H1 (cell line): ENCODE results near the gene PKP1. TPM values are rescaled to one million over a fixed set of nuclear protein-coding genes. Genes with fewer than 3 reads are reported as not detected.

ENCODE experiments used
- CTCF ChIA-PET: fragments of 300-600 bp; sonication (Branson Sonifier 250); formaldehyde crosslinking; loops from one replicate; lab custom pipeline; 2021; ENCODE audit not compliant: partially characterized antibody; lab: Charles Lee
- POLR2A ChIA-PET: fragments of 300-600 bp; sonication (Branson Sonifier 250); formaldehyde crosslinking; loops from one replicate; lab custom pipeline; 2021; ENCODE audit warnings: inconsistent platforms; ENCODE audit not compliant: partially characterized antibody; lab: Charles Lee
- DNase-seq, 2 experiments: peaks; one replicate each; pipeline versions ENCODE4 v3.0.0 to v3.0.0-alpha.2; 2010 to 2022; ENCODE audit warnings: low spot score in 2 of 2, low read depth in 1 of 2, mixed read lengths in 1 of 2
- FAIRE-seq: peaks from 2 replicates; lab custom pipeline; 2011; peaks lifted over from hg19 to GRCh38; lab: Jason Lieb, UNC
- H2AFZ ChIP-seq: 2 replicates; pipeline ENCODE4 v1.8.1; 2012; ENCODE audit warnings: low read length, inconsistent platforms
- H2AK5ac ChIP-seq: 2 replicates; pipeline ENCODE4 v1.6.1; 2013; ENCODE audit warnings: low read depth, low read length
- H2BK120ac ChIP-seq: replicated peaks from 2 replicates; pipeline ENCODE3; 2013; ENCODE audit warnings: low read depth, low read length, inconsistent platforms
- H2BK12ac ChIP-seq: 2 replicates; pipeline ENCODE4 v1.6.1; 2013; ENCODE audit warnings: low read depth, low read length
- H2BK15ac ChIP-seq: 2 replicates; pipeline ENCODE4 v1.6.1; 2013; ENCODE audit warnings: low read length
- H2BK20ac ChIP-seq: 2 replicates; pipeline ENCODE4 v1.6.1; 2013; ENCODE audit warnings: low read length
- H2BK5ac ChIP-seq: 2 replicates; pipeline ENCODE4 v1.6.1; 2013; ENCODE audit warnings: low read depth, low read length
- H3K14ac ChIP-seq: 2 replicates; pipeline ENCODE4 v1.6.1; 2013; ENCODE audit warnings: inconsistent platforms; ENCODE audit not compliant: insufficient read length
- H3K18ac ChIP-seq: 2 replicates; pipeline ENCODE4 v1.6.1; 2013; ENCODE audit warnings: low read length; ENCODE audit errors: extremely low read depth
- H3K23ac ChIP-seq: 2 replicates; pipeline ENCODE4 v1.6.1; 2013; ENCODE audit warnings: inconsistent platforms; ENCODE audit not compliant: insufficient read length
- H3K23me2 ChIP-seq: 2 replicates; pipeline ENCODE4 v1.6.1; 2013; ENCODE audit warnings: low read depth, low read length
- H3K27ac ChIP-seq: 2 replicates; pipeline ENCODE4 v1.6.1; 2011; ENCODE audit warnings: low read depth, low read length, inconsistent platforms
- H3K27me3 ChIP-seq, 4 experiments: replicated peaks in 1 of 4; 1 replicate in 1 of 4; 2 replicates in 3 of 4; pipeline versions ENCODE4 v1.6.1 to v1.8.1; 2011 to 2013; ENCODE audit warnings: low read length in 3 of 4, mild to moderate bottlenecking in 3 of 4, inconsistent platforms in 2 of 4, mixed read lengths in 2 of 4, moderate library complexity in 1 of 4; ENCODE audit not compliant: control insufficient read depth in 3 of 4, insufficient read depth in 3 of 4; ENCODE audit errors: extremely low read depth in 1 of 4
- H3K36me3 ChIP-seq, 4 experiments: 2 replicates each; pipeline versions ENCODE4 v1.6.1 to v1.8.1; 2011 to 2013; ENCODE audit warnings: mild to moderate bottlenecking in 4 of 4, low read length in 3 of 4, moderate library complexity in 2 of 4, control low read depth in 1 of 4, inconsistent platforms in 1 of 4; ENCODE audit not compliant: insufficient read depth in 4 of 4, control insufficient read depth in 2 of 4
- H3K4ac ChIP-seq: replicated peaks from 2 replicates; pipeline ENCODE3; 2013; ENCODE audit warnings: low read length, low read depth, mixed read lengths, inconsistent platforms; ENCODE audit not compliant: insufficient read length
- H3K4me1 ChIP-seq, 4 experiments: replicated peaks in 1 of 4; 1 replicate in 1 of 4; 2 replicates in 3 of 4; pipeline versions ENCODE4 v1.6.1 to v1.8.1; 2011 to 2013; ENCODE audit warnings: low read length in 3 of 4, inconsistent platforms in 2 of 4, mixed read lengths in 1 of 4; ENCODE audit not compliant: insufficient read depth in 4 of 4, control insufficient read depth in 3 of 4
- H3K4me2 ChIP-seq, 2 experiments: 2 replicates each; pipeline versions ENCODE4 v1.6.1 to v1.8.1; 2011 to 2013; ENCODE audit warnings: low read depth in 2 of 2, low read length in 2 of 2, control low read depth in 1 of 2, inconsistent platforms in 1 of 2, mild to moderate bottlenecking in 1 of 2; ENCODE audit not compliant: insufficient read depth in 1 of 2
- H3K4me3 ChIP-seq, 4 experiments: fragments of 200-600, 300-600 bp in 1 of 4; sonication (generic), shearing (Covaris generic), sonication (Bioruptor Twin) in 1 of 4; 2 replicates each; pipeline versions ENCODE4 v1.5.1 to v1.8.1; 2011 to 2016; ENCODE audit warnings: low read length in 4 of 4, low read depth in 3 of 4, control low read depth in 2 of 4, inconsistent platforms in 2 of 4, mild to moderate bottlenecking in 2 of 4, mixed read lengths in 1 of 4, moderate library complexity in 1 of 4; ENCODE audit not compliant: insufficient read depth in 2 of 4; ENCODE audit errors: extremely low read depth in 1 of 4
- H3K56ac ChIP-seq: replicated peaks from 2 replicates; pipeline ENCODE3; 2013; ENCODE audit warnings: low read depth, mild to moderate bottlenecking, mixed read lengths, low read length, inconsistent platforms; ENCODE audit not compliant: insufficient read length
- H3K79me1 ChIP-seq: 2 replicates; pipeline ENCODE4 v1.6.1; 2013; ENCODE audit warnings: low read depth, low read length, control low read depth
- H3K79me2 ChIP-seq, 2 experiments: 2 replicates each; pipeline versions ENCODE4 v1.6.1 to v1.8.1; 2012 to 2013; ENCODE audit warnings: low read length in 2 of 2, mild to moderate bottlenecking in 2 of 2, inconsistent platforms in 1 of 2; ENCODE audit not compliant: insufficient read depth in 2 of 2, control insufficient read depth in 1 of 2
- H3K9ac ChIP-seq, 4 experiments: replicated peaks in 1 of 4; 1 replicate in 1 of 4; 2 replicates in 3 of 4; pipeline versions ENCODE4 v1.6.1 to v1.8.1; 2011 to 2013; ENCODE audit warnings: low read depth in 3 of 4, low read length in 3 of 4, control low read depth in 2 of 4, mild to moderate bottlenecking in 2 of 4, moderate library complexity in 2 of 4, inconsistent platforms in 1 of 4; ENCODE audit errors: extremely low read depth in 1 of 4
- H3K9me3 ChIP-seq, 2 experiments: 2 replicates each; pipeline versions ENCODE4 v1.6.1 to v1.8.1; 2012 to 2013; ENCODE audit warnings: mild to moderate bottlenecking in 2 of 2, moderate library complexity in 2 of 2, control low read depth in 1 of 2, inconsistent platforms in 1 of 2, low read depth in 1 of 2, low read length in 1 of 2, mixed read lengths in 1 of 2; ENCODE audit not compliant: insufficient read depth in 2 of 2
- H4K20me1 ChIP-seq, 2 experiments: replicated peaks in 1 of 2; 2 replicates each; pipeline versions ENCODE3 to v1.8.1; 2011 to 2013; ENCODE audit warnings: inconsistent platforms in 2 of 2, low read length in 2 of 2, mild to moderate bottlenecking in 1 of 2; ENCODE audit not compliant: insufficient read depth in 2 of 2, control insufficient read depth in 1 of 2
- H4K5ac ChIP-seq: 2 replicates; pipeline ENCODE4 v1.6.1; 2013; ENCODE audit warnings: low read length, low read depth, mixed read lengths, inconsistent platforms; ENCODE audit not compliant: insufficient read length
- H4K8ac ChIP-seq: 2 replicates; pipeline ENCODE4 v1.8.0; 2013; ENCODE audit warnings: mild to moderate bottlenecking, moderate library complexity, low read length, inconsistent platforms; ENCODE audit not compliant: insufficient read depth; ENCODE audit errors: extremely low read depth
- H4K91ac ChIP-seq: replicated peaks from 2 replicates; pipeline ENCODE3; 2013; ENCODE audit warnings: low read length, mixed read lengths, inconsistent platforms; ENCODE audit not compliant: insufficient read length
- CEBPB ChIP-seq: IDR thresholded peaks from 2 replicates; pipeline ENCODE4 v1.6.1; 2012; ENCODE audit warnings: low read depth, low read length
- CHD2 ChIP-seq: IDR thresholded peaks from 2 replicates; pipeline ENCODE4 v1.6.1; 2012; ENCODE audit warnings: low read length, improper control_type of control experiment
- EZH2 ChIP-seq: fragments of 200-600 bp; sonication (generic); IDR thresholded peaks from 2 replicates; pipeline ENCODE4 v1.7.1; 2012; ENCODE audit warnings: low read depth, mild to moderate bottlenecking, moderate library complexity, low read length, inconsistent platforms; ENCODE audit not compliant: severe bottlenecking
- FOSL1 ChIP-seq: IDR thresholded peaks from 2 replicates; pipeline ENCODE4 v1.6.1; 2011; ENCODE audit warnings: mild to moderate bottlenecking, low read depth, low read length, moderate library complexity; ENCODE audit not compliant: insufficient read depth
- KDM1A ChIP-seq: fragments of 200-600, 300-600 bp; sonication (generic); IDR thresholded peaks from 2 replicates; pipeline ENCODE4 v1.7.1; 2016; ENCODE audit warnings: mild to moderate bottlenecking, low read length, borderline replicate concordance
- RNF2 ChIP-seq: fragments of 200-900, 300-1000 bp; sonication (generic); IDR thresholded peaks from 2 replicates; pipeline ENCODE4 v1.7.1; 2016; ENCODE audit warnings: borderline replicate concordance, low read depth, mild to moderate bottlenecking, antibody characterized with exemption, low read length; ENCODE audit not compliant: poor library complexity, severe bottlenecking; ENCODE audit errors: missing control alignments
- RXRA ChIP-seq: IDR thresholded peaks from 2 replicates; pipeline ENCODE4 v1.6.1; 2011; ENCODE audit warnings: low read depth, mild to moderate bottlenecking, low read length, moderate library complexity; ENCODE audit not compliant: insufficient read depth
- WGBS, 2 experiments: shearing (Covaris generic) in 1 of 2; methylation state at CpG; one replicate each; pipeline versions ENCODE4 v1.1.6 to v1.1.7; 2013 to 2015; ENCODE audit warnings: low lambda C conversion rate in 2 of 2, mixed read lengths in 2 of 2, inconsistent platforms in 1 of 2, low coverage in 1 of 2, missing lambda C conversion rate in 1 of 2; ENCODE audit not compliant: insufficient replicate concordance in 2 of 2, insufficient coverage in 1 of 2, insufficient read length in 1 of 2; ENCODE audit errors: extremely low coverage in 1 of 2, missing lambda C conversion rate in 1 of 2; 5-methylcytosine and 5-hydroxymethylcytosine counted together
- polyA plus RNA-seq, 7 experiments: library from polyadenylated mRNA; depleted of rRNA in 3 of 7; stranded (reverse) in 5 of 7; unstranded in 2 of 7; fragments of >200 nt in 5 of 7; fragments of 200-250 nt in 2 of 7; gene quantifications; 1 replicate in 5 of 7; 2 replicates in 1 of 7; 4 replicates in 1 of 7; pipeline versions ENCODE4 v1.2.1 to v1.2.3, GENCODE V29; 2011 to 2013; ENCODE audit warnings: missing spikeins in 2 of 7, mixed read lengths in 2 of 7
- total RNA-seq: library from RNA; stranded (reverse); fragmentation: NEBNext Ultra II Directional; extraction: Animal tissue kit (Norgen Biotek cat#: 25700); gene quantifications from 2 replicates; pipeline ENCODE4 v1.2.1, GENCODE V29; 2021

Gene PKP1
- total and polyA plus RNA-seq, 2 of the 8 experiments (the other 6 are each of a cell fraction or from before 2014, with no cell fraction given), result 0.21 to 0.95 TPM

DNA sequence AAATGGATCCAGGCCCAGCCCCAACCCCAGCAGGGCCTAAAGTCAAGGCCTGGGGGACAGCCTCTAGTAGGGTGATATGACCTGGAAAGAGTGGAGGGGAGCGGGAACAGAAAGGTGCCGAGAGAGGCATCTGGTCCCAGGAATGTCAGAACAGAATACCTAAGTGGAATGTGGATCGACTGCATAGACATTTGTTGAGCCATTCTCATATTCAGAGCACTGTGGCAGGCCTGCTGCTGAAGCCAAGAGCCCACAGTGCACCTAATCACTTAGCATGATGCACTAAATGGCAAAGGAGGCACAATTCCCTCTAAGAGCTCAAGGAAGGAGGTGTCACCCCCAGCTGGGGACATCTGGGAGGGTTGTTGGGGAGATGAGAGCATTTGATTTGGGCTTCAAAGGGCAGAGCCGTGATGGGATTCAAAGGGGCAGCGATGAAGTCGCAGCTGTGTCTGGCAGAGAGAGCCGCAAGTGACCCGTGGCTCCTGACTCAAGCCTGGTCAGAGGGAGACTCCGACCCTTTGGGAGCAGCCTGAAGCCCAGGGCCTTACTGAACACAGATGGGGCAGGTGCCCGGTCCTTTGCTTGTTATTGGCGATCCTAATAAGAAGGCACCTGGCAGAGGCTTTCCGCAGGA is 8.6 kb upstream of the PKP1 start:
- Histone ChIP-seq H3K23me2 (no peaks in the 10 kb centered on the region), H3K9me3 (no peaks in the 10 kb centered on the region), H4K20me1 (no peaks in the 10 kb centered on the region), H2AFZ (no peak overlapping the region), H2AK5ac (no peak overlapping the region), H4K8ac (no peak overlapping the region), H3K4me3 (no peak overlapping the region), H3K27me3 (peaks cover 0 to 3% (median 0%) of the 10 kb centered on the region in 4 experiments; a peak in 1 of 7 replicates), H3K56ac (no peak overlapping the region), H2BK12ac (no peak overlapping the region), H2BK120ac (no peak overlapping the region), H2BK20ac (no peak overlapping the region), H3K4me2 (no peak overlapping the region), H3K14ac (no peak overlapping the region), H2BK5ac (no peak overlapping the region), H3K9ac (no peak overlapping the region), H3K4ac (no peak overlapping the region), H3K36me3 (no peaks in the 10 kb centered on the region), H3K27ac (no peak overlapping the region), H3K23ac (no peak overlapping the region), H3K18ac (no peak overlapping the region), H3K4me1 (peaks cover 0 to 4% (median 0%) of the 10 kb centered on the region in 4 experiments; a peak in 2 of 7 replicates), H4K5ac (no peak overlapping the region), H3K79me1 (no peaks in the 10 kb centered on the region), H2BK15ac (no peak overlapping the region), H4K91ac (no peak overlapping the region), H3K79me2 (no peaks in the 10 kb centered on the region)
- DNase-seq (no peak), FAIRE-seq (no peak)
- CTCF ChIA-PET, result interaction anchor here (0.6 to 3.9 kb wide), 10 partner anchors 9 to 845 kb away, joined by 3 to 21 read pairs (median 6); no protein-coding TSS in a partner anchor
- TF ChIP-seq FOSL1, result no peak
- TF ChIP-seq CEBPB, result no peak
- no peak for TF ChIP-seq RNF2
- no peak for TF ChIP-seq KDM1A
- TF ChIP-seq RXRA, result no peak
- TF ChIP-seq EZH2, result no peak
- no peak for TF ChIP-seq CHD2
- POLR2A ChIA-PET, result no interaction called here
- 86% methylated on average over 12 of the region's 12 CpGs; no CpG with 5 or more reads in 1 of the 2 experiments for WGBS, 2 experiments
